Trophoblast cell (in vitro differentiated cells and primary cell): Measurements from ENCODE around the gene ACOT4.
"Not testable (repeated sequence)": the region's sequence is repeated elsewhere in the genome, so short reads cannot be mapped to it uniquely, and the experiment has no call there.

Source experiments
- DNase-seq, 2 donors: peaks; one replicate each; pipeline ENCODE4 v3.0.0-alpha.2; 2016
- H2AFZ ChIP-seq: 2 replicates; pipeline ENCODE4 v1.6.1; 2013; ENCODE audit warnings: low read length, moderate library complexity, mild to moderate bottlenecking; ENCODE audit not compliant: insufficient read depth, poor library complexity
- H2AK5ac ChIP-seq: 2 replicates; pipeline ENCODE4 v1.6.1; 2013; ENCODE audit warnings: mild to moderate bottlenecking, low read length
- H2BK120ac ChIP-seq: 2 replicates; pipeline ENCODE4 v1.6.1; 2013; ENCODE audit warnings: low read length, mild to moderate bottlenecking, moderate library complexity; ENCODE audit not compliant: insufficient read depth, poor library complexity
- H2BK12ac ChIP-seq: 2 replicates; pipeline ENCODE4 v1.6.1; 2013; ENCODE audit warnings: mild to moderate bottlenecking, low read length, moderate library complexity
- H2BK5ac ChIP-seq: 2 replicates; pipeline ENCODE4 v1.6.1; 2013; ENCODE audit warnings: low read length, low read depth, moderate library complexity, mild to moderate bottlenecking; ENCODE audit not compliant: poor library complexity
- H3K14ac ChIP-seq: 2 replicates; pipeline ENCODE4 v1.6.1; 2013; ENCODE audit warnings: mild to moderate bottlenecking, low read length
- H3K18ac ChIP-seq: 2 replicates; pipeline ENCODE4 v1.6.1; 2013; ENCODE audit warnings: mild to moderate bottlenecking, low read length
- H3K23ac ChIP-seq: 2 replicates; pipeline ENCODE4 v1.6.1; 2013; ENCODE audit warnings: low read length
- H3K27ac ChIP-seq: 2 replicates; pipeline ENCODE4 v1.5.1; 2013; ENCODE audit warnings: low read depth, mild to moderate bottlenecking, inconsistent platforms, low read length, moderate library complexity
- H3K27me3 ChIP-seq: 2 replicates; pipeline ENCODE4 v1.6.1; 2013; ENCODE audit warnings: inconsistent platforms, mild to moderate bottlenecking, low read length, moderate library complexity; ENCODE audit not compliant: insufficient read depth
- H3K36me3 ChIP-seq, 2 experiments: 1 replicate in 1 of 2; 2 replicates in 1 of 2; pipeline ENCODE4 v1.6.1; 2013; ENCODE audit warnings: low read length in 2 of 2, mild to moderate bottlenecking in 2 of 2, moderate library complexity in 1 of 2; ENCODE audit not compliant: insufficient read depth in 2 of 2, control insufficient read depth in 1 of 2
- H3K4ac ChIP-seq: 2 replicates; pipeline ENCODE4 v1.6.1; 2013; ENCODE audit warnings: low read depth, mild to moderate bottlenecking, low read length, moderate library complexity
- H3K4me1 ChIP-seq, 2 experiments: 1 replicate in 1 of 2; 2 replicates in 1 of 2; pipeline ENCODE4 v1.6.1; 2013; ENCODE audit warnings: low read length in 2 of 2, mild to moderate bottlenecking in 2 of 2, moderate library complexity in 1 of 2; ENCODE audit not compliant: insufficient read depth in 2 of 2, control insufficient read depth in 1 of 2
- H3K4me2 ChIP-seq: 2 replicates; pipeline ENCODE4 v1.6.1; 2013; ENCODE audit warnings: inconsistent platforms, mild to moderate bottlenecking, low read length, moderate library complexity
- H3K4me3 ChIP-seq: 2 replicates; pipeline ENCODE4 v1.5.1; 2013; ENCODE audit warnings: mild to moderate bottlenecking, low read depth, low read length, inconsistent platforms
- H3K79me1 ChIP-seq: one replicate; pipeline ENCODE4 v1.6.1; 2013; ENCODE audit warnings: low read length
- H3K79me2 ChIP-seq: 2 replicates; pipeline ENCODE4 v1.6.1; 2013; ENCODE audit warnings: low read length, mild to moderate bottlenecking; ENCODE audit not compliant: control insufficient read depth, insufficient read depth, poor library complexity
- H3K9ac ChIP-seq: 2 replicates; pipeline ENCODE4 v1.6.1; 2013; ENCODE audit warnings: mild to moderate bottlenecking, low read length
- H3K9me3 ChIP-seq: 2 replicates; pipeline ENCODE4 v1.6.1; 2013; ENCODE audit warnings: low read depth, mild to moderate bottlenecking, control low read depth, inconsistent platforms, low read length; ENCODE audit not compliant: insufficient read depth
- H4K12ac ChIP-seq: 2 replicates; pipeline ENCODE4 v1.6.1; 2013; ENCODE audit warnings: low read depth, mild to moderate bottlenecking, low read length, moderate library complexity
- H4K8ac ChIP-seq: 2 replicates; pipeline ENCODE4 v1.6.1; 2013; ENCODE audit warnings: low read depth, mild to moderate bottlenecking, low read length, moderate library complexity
- H4K91ac ChIP-seq: one replicate; pipeline ENCODE4 v1.6.1; 2013; ENCODE audit warnings: low read depth, mild to moderate bottlenecking, low read length, moderate library complexity
- WGBS: extraction: QIAGEN DNeasy Blood & Tissue Kit; methylation state at CpG from one replicate; pipeline ENCODE4 v1.1.7; 2013; ENCODE audit warnings: missing lambda C conversion rate; ENCODE audit not compliant: insufficient read length, insufficient coverage; ENCODE audit errors: extremely low coverage; 5-methylcytosine and 5-hydroxymethylcytosine counted together

Gene ACOT4

GRCh38 chr14:73576391-73576790 is 15.3 kb upstream of the ACOT4 start:
- Histone ChIP-seq H2BK120ac (no peak overlapping the region), H2BK5ac (no peak overlapping the region), H3K9ac (no peak overlapping the region), H4K8ac (no peak overlapping the region), H3K9me3 (no peaks in the 10 kb centered on the region), H3K14ac (no peak overlapping the region), H3K18ac (no peak overlapping the region), H2BK12ac (no peak overlapping the region), H4K12ac (no peak overlapping the region), H2AFZ (no peak overlapping the region), H3K79me1 (no peaks in the 10 kb centered on the region), H3K23ac (no peak overlapping the region), H3K27ac (no peak overlapping the region), H3K4me1 (no peaks in the 10 kb centered on the region), H3K4me2 (no peak overlapping the region), H4K91ac (no peak overlapping the region), H2AK5ac (no peak overlapping the region), H3K27me3 (no peaks in the 10 kb centered on the region), H3K4me3 (no peak overlapping the region), H3K36me3 (peaks cover 0 to 3% of the 10 kb centered on the region in 2 experiments), H3K79me2 (no peaks in the 10 kb centered on the region), H3K4ac (no peak overlapping the region)
- WGBS, result no CpG with 5 or more reads among the region's 3 CpGs
- no peak for DNase-seq

DNA sequence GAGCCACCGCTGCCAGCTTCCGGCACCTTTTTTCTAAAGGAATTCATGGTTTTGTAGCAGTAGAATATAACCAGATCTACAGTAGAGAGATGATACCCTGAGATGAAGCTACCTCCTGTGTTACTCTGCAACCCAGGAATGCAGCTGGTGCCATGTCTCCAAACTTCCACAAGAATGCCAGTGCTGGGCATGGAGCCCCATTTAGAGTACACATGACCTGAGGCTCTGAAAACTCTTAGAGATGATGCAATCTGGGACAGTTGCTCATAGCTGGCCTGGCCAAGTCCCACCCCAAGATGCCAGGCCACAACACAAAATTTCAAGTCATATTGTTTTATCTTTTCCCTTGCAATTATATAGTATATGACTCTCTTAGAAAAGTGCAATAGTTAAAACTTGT is 14.5 kb upstream of the ACOT4 start:
- H3K23ac ChIP-seq, H3K36me3 ChIP-seq, H3K4me3 ChIP-seq, H4K91ac ChIP-seq, H3K4me2 ChIP-seq, H2BK12ac ChIP-seq, H3K27ac ChIP-seq, H3K79me2 ChIP-seq, H4K8ac ChIP-seq, H2BK120ac ChIP-seq, H2AK5ac ChIP-seq, H3K4ac ChIP-seq, DNase-seq, H2BK5ac ChIP-seq, H3K9me3 ChIP-seq, H3K14ac ChIP-seq, H3K18ac ChIP-seq, H3K27me3 ChIP-seq, H4K12ac ChIP-seq, H3K9ac ChIP-seq, H3K79me1 ChIP-seq, H2AFZ ChIP-seq, H3K4me1 ChIP-seq: not testable (repeated sequence)
- no CpG with 5 or more reads among the region's 2 CpGs for WGBS

DNA sequence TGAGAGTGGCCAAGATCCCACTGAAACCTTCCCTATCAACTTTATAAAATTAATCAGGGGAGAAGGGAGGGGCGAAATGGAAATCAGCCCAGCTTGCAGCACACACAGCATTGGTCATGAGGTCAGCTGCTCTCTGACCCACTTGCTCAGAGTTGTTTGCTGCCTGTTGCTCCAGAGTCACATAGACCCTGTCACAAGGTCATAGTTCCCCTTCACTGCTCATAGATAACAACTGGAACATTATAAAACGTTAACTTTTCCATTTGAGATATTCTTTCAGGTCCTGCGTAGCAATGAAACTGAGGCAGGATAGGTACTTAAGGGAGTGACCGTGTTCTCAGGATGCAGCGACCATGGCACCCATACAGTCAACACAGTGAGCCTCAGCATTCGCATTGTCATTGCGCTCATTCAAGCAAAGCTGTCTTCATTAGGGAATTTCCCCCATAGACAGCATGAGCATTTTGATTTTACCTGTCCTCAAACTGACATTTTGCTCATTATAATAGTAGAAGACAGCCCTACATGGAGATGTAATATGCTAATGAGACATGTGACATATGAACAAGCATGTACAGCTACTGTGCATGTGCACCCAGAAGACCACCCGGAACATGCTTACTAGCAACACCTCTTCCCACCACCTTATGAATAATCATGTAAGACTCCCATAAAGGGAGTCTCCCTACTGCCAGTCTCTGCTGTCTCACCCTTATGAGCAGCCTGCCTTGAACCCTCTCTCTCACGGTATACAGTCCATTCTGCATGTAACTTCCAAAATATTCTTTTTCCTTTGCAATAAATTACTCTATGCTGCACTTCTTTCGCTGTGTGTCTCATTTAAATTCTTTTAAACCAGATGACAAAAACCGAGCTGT is 9.3 kb upstream of the ACOT4 start:
- not testable (repeated sequence) for H3K79me1 ChIP-seq, H4K8ac ChIP-seq, H3K9me3 ChIP-seq, H3K4me2 ChIP-seq, H3K4ac ChIP-seq, H2AK5ac ChIP-seq, H3K27me3 ChIP-seq, H2AFZ ChIP-seq, H2BK5ac ChIP-seq, H3K36me3 ChIP-seq, H3K14ac ChIP-seq, H3K9ac ChIP-seq, H3K4me3 ChIP-seq, H4K12ac ChIP-seq, H3K27ac ChIP-seq, H3K18ac ChIP-seq, H2BK12ac ChIP-seq, H3K23ac ChIP-seq, H3K79me2 ChIP-seq, H4K91ac ChIP-seq, H2BK120ac ChIP-seq, DNase-seq, H3K4me1 ChIP-seq
- WGBS, result no CpG with 5 or more reads among the region's 11 CpGs

DNA sequence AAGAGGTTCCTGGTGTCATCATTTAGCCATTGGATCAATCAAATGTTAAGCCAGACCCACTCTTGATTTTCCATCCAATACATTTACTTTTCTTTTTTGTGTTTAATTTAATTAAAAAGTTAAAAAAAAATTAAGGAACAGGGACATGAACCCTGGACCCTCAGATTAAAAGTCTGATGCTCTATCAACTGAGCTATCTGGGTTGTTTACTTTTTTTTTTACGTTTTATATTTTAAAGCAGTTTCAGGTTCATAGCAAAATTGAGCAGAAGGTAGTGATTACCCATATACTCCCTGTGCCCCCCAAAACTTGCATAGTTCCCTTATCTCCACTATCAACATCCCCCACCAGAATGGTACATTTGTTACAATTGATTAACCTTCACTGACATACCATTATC is 3.0 kb upstream of the ACOT4 start:
- no peak overlapping the region for H4K91ac ChIP-seq
- H3K27me3 ChIP-seq, result no peaks in the 10 kb centered on the region
- H4K12ac ChIP-seq, result no peak overlapping the region
- H2BK120ac ChIP-seq, result no peak overlapping the region
- H3K79me1 ChIP-seq, result peaks cover 4% of the 10 kb centered on the region
- H3K23ac ChIP-seq, result no peak overlapping the region
- no peak overlapping the region for H2AFZ ChIP-seq
- no peaks in the 10 kb centered on the region for H3K9me3 ChIP-seq
- H3K4ac ChIP-seq, result no peak overlapping the region
- no peak overlapping the region for H3K9ac ChIP-seq
- H2AK5ac ChIP-seq, result no peak overlapping the region
- no peak for DNase-seq
- H3K27ac ChIP-seq, result no peak overlapping the region
- no peak overlapping the region for H4K8ac ChIP-seq
- no peak overlapping the region for H3K4me2 ChIP-seq
- peaks cover 2% of the 10 kb centered on the region for H3K79me2 ChIP-seq
- no peak overlapping the region for H2BK5ac ChIP-seq
- WGBS, result no CpG with 5 or more reads among the region's 1 CpG
- no peak overlapping the region for H3K4me3 ChIP-seq
- H3K36me3 ChIP-seq, result no peaks in the 10 kb centered on the region
- H3K4me1 ChIP-seq, result peaks cover 0 to 3% of the 10 kb centered on the region in 2 experiments
- H3K14ac ChIP-seq, result no peak overlapping the region
- no peak overlapping the region for H3K18ac ChIP-seq
- H2BK12ac ChIP-seq, result no peak overlapping the region
